Measurements from ENCODE around the gene GPR173. TPM values are rescaled to one million over a fixed set of nuclear protein-coding genes. Genes with fewer than 3 reads are reported as not detected.

The GPR173 gene
- total and polyA plus RNA-seq, 2 of the 8 experiments (the other 6 are each of a cell fraction or from before 2014, with no cell fraction given) = 7.0 to 11.3 TPM

DNA sequence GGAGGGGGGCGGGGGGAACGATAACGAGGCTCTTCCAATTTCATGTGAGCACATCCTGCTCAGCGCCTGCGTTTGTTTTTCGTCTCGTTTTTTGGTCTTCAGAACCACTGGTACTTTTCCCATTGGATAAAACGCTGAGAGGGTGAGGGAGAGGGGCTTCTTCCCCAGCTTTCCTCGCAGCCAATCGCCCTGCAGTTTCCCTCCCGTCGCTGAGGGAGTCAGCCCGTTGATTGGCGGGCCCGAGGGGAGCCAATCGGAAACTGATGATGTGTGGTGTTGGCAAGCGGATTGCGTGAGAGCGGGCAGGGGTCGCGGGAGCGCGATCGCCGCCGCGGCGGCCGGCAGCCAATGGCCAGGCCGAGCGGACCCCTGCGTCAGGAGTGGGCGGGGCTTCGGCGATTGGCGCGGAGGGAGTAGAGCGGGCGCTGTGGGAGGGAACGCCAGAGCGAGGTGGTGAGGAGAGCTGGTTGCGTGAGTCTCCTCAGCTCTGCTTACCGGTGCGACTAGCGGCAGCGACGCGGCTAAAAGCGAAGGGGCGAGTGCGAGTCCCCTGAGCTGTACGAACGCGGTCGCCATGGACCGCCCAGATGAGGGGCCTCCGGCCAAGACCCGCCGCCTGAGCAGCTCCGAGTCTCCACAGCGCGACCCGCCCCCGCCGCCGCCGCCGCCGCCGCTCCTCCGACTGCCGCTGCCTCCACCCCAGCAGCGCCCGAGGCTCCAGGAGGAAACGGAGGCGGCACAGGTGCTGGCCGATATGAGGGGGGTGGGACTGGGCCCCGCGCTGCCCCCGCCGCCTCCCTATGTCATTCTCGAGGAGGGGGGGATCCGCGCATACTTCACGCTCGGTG lies 33.6 kb downstream of the GPR173 start, which contains the start of gene TSPYL2 (continued):
- TF ChIP-seq, protein P1, sequence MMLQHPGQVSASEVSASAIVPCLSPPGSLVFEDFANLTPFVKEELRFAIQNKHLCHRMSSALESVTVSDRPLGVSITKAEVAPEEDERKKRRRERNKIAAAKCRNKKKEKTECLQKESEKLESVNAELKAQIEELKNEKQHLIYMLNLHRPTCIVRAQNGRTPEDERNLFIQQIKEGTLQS (IDR thresholded peaks at IDR 0.05; ENCODE audit: insufficient read depth, low read depth, low read length) = no peak
- TF ChIP-seq GABPA (IDR thresholded peaks at IDR 0.05; ENCODE audit: borderline replicate concordance, insufficient read depth, low read length) = no peak
- peak; percentile 21; the same call in 1 of the 2 replicates for TF ChIP-seq CEBPB (IDR thresholded peaks at IDR 0.05; ENCODE audit: low read depth, low read length)
- TF ChIP-seq TAF7 (optimal IDR thresholded peaks at IDR 0.05; ENCODE audit: borderline replicate concordance, low read depth, low read length) = peak; percentile 78
- peak; percentile 33 for TF ChIP-seq KDM4A (IDR thresholded peaks at IDR 0.05; ENCODE audit: low read depth, low read length, severe bottlenecking)
- TF ChIP-seq EZH2 (IDR thresholded peaks at IDR 0.05; ENCODE audit: low read depth, low read length, severe bottlenecking) = no peak
- TF ChIP-seq, protein P2, sequence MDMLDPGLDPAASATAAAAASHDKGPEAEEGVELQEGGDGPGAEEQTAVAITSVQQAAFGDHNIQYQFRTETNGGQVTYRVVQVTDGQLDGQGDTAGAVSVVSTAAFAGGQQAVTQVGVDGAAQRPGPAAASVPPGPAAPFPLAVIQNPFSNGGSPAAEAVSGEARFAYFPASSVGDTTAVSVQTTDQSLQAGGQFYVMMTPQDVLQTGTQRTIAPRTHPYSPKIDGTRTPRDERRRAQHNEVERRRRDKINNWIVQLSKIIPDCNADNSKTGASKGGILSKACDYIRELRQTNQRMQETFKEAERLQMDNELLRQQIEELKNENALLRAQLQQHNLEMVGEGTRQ (IDR thresholded peaks at IDR 0.05; ENCODE audit: low read length) = no peak
- TF ChIP-seq TCF12 (IDR thresholded peaks at IDR 0.05; ENCODE audit: low read depth, low read length) = no peak
- TF ChIP-seq KDM1A (IDR thresholded peaks at IDR 0.05; ENCODE audit: borderline replicate concordance, low read length) = no peak
- TF ChIP-seq NANOG (IDR thresholded peaks at IDR 0.05; ENCODE audit: insufficient read depth, low read depth, low read length, poor library complexity, severe bottlenecking) = no peak
- TF ChIP-seq, protein P3, sequence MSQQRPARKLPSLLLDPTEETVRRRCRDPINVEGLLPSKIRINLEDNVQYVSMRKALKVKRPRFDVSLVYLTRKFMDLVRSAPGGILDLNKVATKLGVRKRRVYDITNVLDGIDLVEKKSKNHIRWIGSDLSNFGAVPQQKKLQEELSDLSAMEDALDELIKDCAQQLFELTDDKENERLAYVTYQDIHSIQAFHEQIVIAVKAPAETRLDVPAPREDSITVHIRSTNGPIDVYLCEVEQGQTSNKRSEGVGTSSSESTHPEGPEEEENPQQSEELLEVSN (IDR thresholded peaks at IDR 0.05) = no peak
- TF ChIP-seq EGR1 (IDR thresholded peaks at IDR 0.05; ENCODE audit: borderline replicate concordance, low read depth, low read length) = no peak
- TF ChIP-seq HDAC6 (IDR thresholded peaks at IDR 0.05; ENCODE audit: low read depth, low read length) = no peak
- TF ChIP-seq JUN (IDR thresholded peaks at IDR 0.05; ENCODE audit: low read depth, low read length) = no peak
- no peak for TF ChIP-seq SUZ12 (IDR thresholded peaks at IDR 0.05; ENCODE audit: low read length)
- no peak for TF ChIP-seq SRF (IDR thresholded peaks at IDR 0.05; ENCODE audit: low read depth, low read length)
- no peak for TF ChIP-seq SP2 (IDR thresholded peaks at IDR 0.05; ENCODE audit: low read length)
- no peak for TF ChIP-seq ASH2L (IDR thresholded peaks at IDR 0.05; ENCODE audit: low read length)
- TF ChIP-seq CTCF (IDR thresholded peaks at IDR 0.05; ENCODE audit: control extremely low read depth in 1 of 3, insufficient read depth in 1 of 3, low read depth in 1 of 3, low read length in 3 of 3) = no peak
